ENCODE results near the gene RPUSD1.

RPUSD1 gene

GRCh38 chr16:831571-832413, 43.6 kb upstream of the RPUSD1 start:
- in situ Hi-C loops (cut with HindIII; ENCODE audit: low pct_ligation_motif_present, low sequenced_read_pairs) = loop anchor here (25.0 kb wide), 1 partner anchor 156 kb away; the partner anchor contains the start of gene SOX8
- no peaks in the 10 kb centered on the region for H3K27me3 ChIP-seq (replicated peaks)
- no peak for DNase-seq
- no peaks in the 10 kb centered on the region for H3K36me3 ChIP-seq (replicated peaks)
- no peak for TF ChIP-seq CTCF (IDR thresholded peaks at IDR 0.05; ENCODE audit: low read depth, low read length, missing control alignments)
- no peak overlapping the region for H3K27ac ChIP-seq
- no peak overlapping the region for H3K4me3 ChIP-seq (ENCODE audit: low read depth, low read length)

DNA sequence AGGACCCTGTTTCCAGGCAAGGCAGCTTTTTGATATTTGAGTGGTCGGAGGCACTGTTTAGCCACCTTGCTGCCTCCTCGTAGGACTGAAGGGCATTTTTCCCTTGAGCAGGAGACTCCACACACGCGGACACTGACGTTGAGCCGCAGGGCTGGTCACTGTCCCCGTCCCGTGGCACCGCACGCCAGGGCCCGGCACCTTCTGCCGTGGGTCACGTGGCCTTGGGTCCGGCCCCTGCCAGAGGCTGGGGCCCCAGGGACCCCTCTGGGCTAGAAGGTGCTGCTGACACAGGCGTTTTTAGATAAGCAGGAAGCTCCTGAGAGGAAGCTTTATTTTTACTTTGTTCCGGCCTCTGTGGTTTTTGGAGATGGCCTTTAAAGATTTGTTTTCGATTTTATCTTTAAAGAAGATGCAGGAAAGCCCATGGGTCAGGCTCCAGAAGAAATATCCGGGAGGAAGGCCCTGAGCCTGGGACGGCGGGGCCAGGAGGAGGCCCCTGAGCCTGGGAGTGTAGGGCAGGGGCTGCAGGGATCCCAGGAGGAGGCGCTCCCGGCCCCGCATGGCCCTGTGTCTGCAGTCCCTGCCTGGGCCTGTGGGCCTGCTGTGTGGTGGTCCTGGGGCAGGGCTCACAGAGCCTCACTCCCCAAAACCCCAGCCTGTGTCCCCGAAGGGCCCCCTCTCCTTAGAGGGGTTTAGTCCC, 42.8 kb upstream of the RPUSD1 start:
- H3K27me3 ChIP-seq (replicated peaks) = peaks cover 2% of the 10 kb centered on the region
- no peak for DNase-seq
- no peak for TF ChIP-seq CTCF (IDR thresholded peaks at IDR 0.05; ENCODE audit: low read depth, low read length, missing control alignments)
- H3K4me3 ChIP-seq (ENCODE audit: low read depth, low read length) = no peak overlapping the region
- H3K27ac ChIP-seq = no peak overlapping the region
- in situ Hi-C loops (cut with HindIII; ENCODE audit: low pct_ligation_motif_present, low sequenced_read_pairs) = loop anchor here (25.0 kb wide), 1 partner anchor 156 kb away; the partner anchor contains the start of gene SOX8
- H3K36me3 ChIP-seq (replicated peaks) = no peaks in the 10 kb centered on the region

- H3K4me3 ChIP-seq (ENCODE audit: low read depth, low read length) = no peak overlapping the region
- H3K27me3 ChIP-seq (replicated peaks) = peaks cover 9% of the 10 kb centered on the region
- no peaks in the 10 kb centered on the region for H3K36me3 ChIP-seq (replicated peaks)
- DNase-seq = no peak
- in situ Hi-C loops (cut with HindIII; ENCODE audit: low pct_ligation_motif_present, low sequenced_read_pairs) = loop anchor here (25.0 kb wide), 1 partner anchor 157 kb away; the partner anchor contains the start of gene SOX8
- TF ChIP-seq CTCF (IDR thresholded peaks at IDR 0.05; ENCODE audit: low read depth, low read length, missing control alignments) = no peak
- H3K27ac ChIP-seq = no peak overlapping the region
Observed at GRCh38 chr16:830107-830870, 42.1 kb upstream of the RPUSD1 start.

DNA sequence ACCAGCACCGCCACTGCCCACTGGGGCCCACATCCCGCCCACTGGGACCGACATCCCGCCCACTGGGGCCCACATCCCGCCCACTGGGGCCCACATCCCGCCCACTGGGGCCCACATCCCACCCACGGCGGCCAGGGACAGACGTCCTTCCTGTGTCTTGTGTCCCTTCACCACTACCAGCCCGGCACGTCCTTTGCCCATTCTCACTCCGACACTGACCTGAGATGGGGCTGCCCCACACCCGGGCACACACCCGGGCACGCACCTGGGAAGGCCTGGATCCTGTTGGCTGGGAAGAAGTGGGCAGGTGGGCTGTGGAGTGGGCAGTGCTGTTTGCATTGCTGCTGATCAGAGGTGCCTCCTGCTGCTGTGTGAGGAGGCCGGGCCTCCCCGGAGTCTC, 40.7 kb upstream of the RPUSD1 start:
- H3K27me3 ChIP-seq (replicated peaks) = peaks cover 14% of the 10 kb centered on the region
- in situ Hi-C loops (cut with HindIII; ENCODE audit: low pct_ligation_motif_present, low sequenced_read_pairs) = loop anchor here (25.0 kb wide), 1 partner anchor 158 kb away; the partner anchor contains the start of gene SOX8
- no peak for DNase-seq
- no peak overlapping the region for H3K4me3 ChIP-seq (ENCODE audit: low read depth, low read length)
- TF ChIP-seq CTCF (IDR thresholded peaks at IDR 0.05; ENCODE audit: low read depth, low read length, missing control alignments) = no peak
- H3K36me3 ChIP-seq (replicated peaks) = no peaks in the 10 kb centered on the region
- H3K27ac ChIP-seq = no peak overlapping the region

GRCh38 chr16:827513-827912, 39.3 kb upstream of the RPUSD1 start:
- no peak for TF ChIP-seq CTCF (IDR thresholded peaks at IDR 0.05; ENCODE audit: low read depth, low read length, missing control alignments)
- in situ Hi-C loops (cut with HindIII; ENCODE audit: low pct_ligation_motif_present, low sequenced_read_pairs) = loop anchor here (25.0 kb wide), 1 partner anchor 160 kb away; the partner anchor contains the start of gene SOX8
- H3K27me3 ChIP-seq (replicated peaks) = peaks cover 14% of the 10 kb centered on the region

More at GRCh38 chr16:827513-827912, 39.3 kb upstream of the RPUSD1 start:
- no peak for DNase-seq
- Histone ChIP-seq H3K27ac (no peak overlapping the region), H3K36me3 (replicated peaks) (no peaks in the 10 kb centered on the region), H3K4me3 (ENCODE audit: low read depth, low read length) (no peak overlapping the region)

Data from brain microvascular endothelial cell (primary cell).